Transverse colon (tissue), 4 donors: ENCODE measurements around the gene PGLYRP3. TPM values are rescaled to one million over a fixed set of nuclear protein-coding genes. Genes with fewer than 3 reads are reported as not detected.

Experiments used
- DNase-seq: peaks from one replicate; pipeline ENCODE4 v3.0.0-alpha.2; 2019
- H3K27ac ChIP-seq, 4 donors: fragments of 200-600 bp; sonication (generic); 2 replicates each; pipeline ENCODE4 v1.5.1; 2016 to 2018; ENCODE audit warnings: inconsistent platforms in 4 of 4
- H3K27me3 ChIP-seq: fragments of 200-600 bp; sonication (generic); 2 replicates; pipeline ENCODE4 v1.5.1; 2017; ENCODE audit warnings: inconsistent platforms
- H3K36me3 ChIP-seq, 4 donors: fragments of 200-600 bp; sonication (generic); 2 replicates each; pipeline ENCODE4 v1.5.1; 2017 to 2019; ENCODE audit warnings: inconsistent platforms in 4 of 4
- H3K4me1 ChIP-seq, 4 donors: fragments of 200-600 bp; sonication (generic); 2 replicates each; pipeline ENCODE4 v1.5.1; 2017 to 2020; ENCODE audit warnings: inconsistent platforms in 4 of 4
- H3K4me3 ChIP-seq, 4 donors: fragments of 200-600 bp; sonication (generic); 1 replicate in 1 of 4; 2 replicates in 3 of 4; pipeline versions ENCODE4 v1.5.1 to v1.6.1; 2017 to 2019; ENCODE audit warnings: inconsistent platforms in 4 of 4
- H3K9me3 ChIP-seq, 2 donors: fragments of 200-600 bp; sonication (generic); 2 replicates each; pipeline ENCODE4 v1.5.1; 2017 to 2019; ENCODE audit warnings: inconsistent platforms in 2 of 2
- CTCF ChIP-seq, 5 experiments: fragments of 200-600 bp in 3 of 5; fragments of 450-650 bp in 2 of 5; sonication (generic) in 3 of 5; IDR thresholded peaks; 1 replicate in 2 of 5; 2 replicates in 3 of 5; pipeline ENCODE4 v1.5.1; 2016 to 2017; ENCODE audit warnings: antibody characterized with exemption in 5 of 5, inconsistent platforms in 3 of 5, mild to moderate bottlenecking in 2 of 5, moderate library complexity in 1 of 5
- EP300 ChIP-seq: sonication (generic); formaldehyde crosslinking; IDR thresholded peaks from one replicate; pipeline ENCODE4 v1.6.1; 2017; ENCODE audit warnings: antibody characterized with exemption, low read depth
- POLR2A ChIP-seq: fragments of 450-650 bp; IDR thresholded peaks from one replicate; pipeline ENCODE4 v1.6.1; 2016; ENCODE audit warnings: antibody characterized with exemption, mild to moderate bottlenecking, moderate library complexity
- POLR2AphosphoS5 ChIP-seq, 3 donors: sonication (generic); formaldehyde crosslinking; IDR thresholded peaks; one replicate each; pipeline ENCODE4 v1.6.1; 2016; ENCODE audit warnings: antibody characterized with exemption in 3 of 3
- WGBS, 2 donors: methylation state at CpG; one replicate each; pipeline ENCODE4 v1.1.5; 2018; ENCODE audit warnings: low coverage in 1 of 2; 5-methylcytosine and 5-hydroxymethylcytosine counted together
- in situ Hi-C, 4 donors: fragments of 200-750 bp; cut with MboI; loops; one replicate each; pipeline versions ENCODE4 v1.15.0 to v1.15.1; 2017; ENCODE audit warnings: low sequenced_read_pairs in 3 of 4, low pct_ligation_motif_present in 1 of 4, low pct_unique_long_range_greater_than_20kb in 1 of 4
- intact Hi-C: fragments of 100-400 bp; cut with DNase I; formaldehyde crosslinking; loops from one replicate; pipeline ENCODE4 v1.15.1; 2023; ENCODE audit warnings: low total_unique reads
- total RNA-seq, 4 donors: library from RNA; depleted of rRNA; stranded (reverse); fragments of >200 nt; gene quantifications; one replicate each; pipeline ENCODE4 v1.1.0, GENCODE V29; 2016

The PGLYRP3 gene
- total RNA-seq, 4 donors from 2014 or later = not detected

DNA sequence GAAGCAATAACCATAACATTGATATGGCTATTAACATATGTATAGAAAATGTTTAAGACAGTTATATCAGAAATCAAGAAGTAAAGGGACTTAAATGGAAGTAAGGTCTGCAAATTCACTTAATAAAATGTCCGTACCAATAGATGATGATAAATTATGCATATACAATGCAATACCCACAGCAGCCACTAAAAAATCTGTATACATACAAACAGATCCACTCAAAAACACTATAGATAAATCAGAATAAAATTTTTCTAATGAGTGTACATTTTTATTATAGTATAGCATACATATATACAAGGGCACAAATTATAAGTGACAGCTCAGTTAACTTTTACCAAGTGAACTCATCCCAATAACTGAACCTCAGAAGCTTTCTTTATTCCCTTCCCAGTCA is 47.3 kb downstream of the PGLYRP3 start:
- TF ChIP-seq POLR2A (no peak), CTCF (IDR thresholded peaks at IDR 0.05) (peak in 1 of 5 experiments; percentile 15)
- WGBS, 2 donors = 81 to 100% methylated on average over 1 of the region's 1 CpG
- no peak for DNase-seq
- no peaks in the 10 kb centered on the region for H3K9me3 ChIP-seq
- H3K27me3 ChIP-seq = peaks cover 87% of the 10 kb centered on the region
- H3K36me3 ChIP-seq = peaks cover 0 to 2% (median 0%) of the 10 kb centered on the region in 4 donors
- H3K27ac ChIP-seq = no peak overlapping the region
- in situ Hi-C loops = no loop called here
- intact Hi-C loops = no loop called here
- H3K4me1 ChIP-seq = peaks cover 0 to 19% (median 9%) of the 10 kb centered on the region in 4 donors
- H3K4me3 ChIP-seq = no peak overlapping the region

GRCh38 chr1:153262462-153263157 is 50.1 kb downstream of the PGLYRP3 start:
- in situ Hi-C loops (no loop called here), intact Hi-C loops (no loop called here)
- WGBS, 2 donors = 35 to 37% methylated on average over 8 to 10 of the region's 10 CpGs
- H3K27ac ChIP-seq = no peak overlapping the region
- DNase-seq = no peak
- no peak overlapping the region for H3K4me3 ChIP-seq
- H3K36me3 ChIP-seq = no peaks in the 10 kb centered on the region
- H3K27me3 ChIP-seq = peaks cover 92% of the 10 kb centered on the region
- no peaks in the 10 kb centered on the region for H3K9me3 ChIP-seq
- peaks cover 0 to 19% (median 9%) of the 10 kb centered on the region in 4 donors for H3K4me1 ChIP-seq
- no peak for TF ChIP-seq CTCF (IDR thresholded peaks at IDR 0.05)
- TF ChIP-seq EP300 = no peak
- no peak for TF ChIP-seq POLR2AphosphoS5 (IDR thresholded peaks at IDR 0.05)
- no peak for TF ChIP-seq POLR2A

- Histone ChIP-seq H3K9me3 (no peaks in the 10 kb centered on the region), H3K4me1 (peaks cover 0 to 19% (median 9%) of the 10 kb centered on the region in 4 donors), H3K27ac (no peak overlapping the region), H3K4me3 (peak overlapping the region in 2 of 4 donors; percentile 36 to 55), H3K27me3 (peaks cover 87% of the 10 kb centered on the region), H3K36me3 (no peaks in the 10 kb centered on the region)
- in situ Hi-C loops = no loop called here
- intact Hi-C loops = no loop called here
- TF ChIP-seq CTCF (IDR thresholded peaks at IDR 0.05) (no peak), EP300 (no peak), POLR2AphosphoS5 (IDR thresholded peaks at IDR 0.05) (no peak), POLR2A (no peak)
- 50 to 64% methylated on average over 4 to 6 of the region's 6 CpGs for WGBS, 2 donors
- no peak for DNase-seq
These were observed 50.7 kb downstream of the PGLYRP3 start for GRCh38 chr1:153262070-153262366.

DNA sequence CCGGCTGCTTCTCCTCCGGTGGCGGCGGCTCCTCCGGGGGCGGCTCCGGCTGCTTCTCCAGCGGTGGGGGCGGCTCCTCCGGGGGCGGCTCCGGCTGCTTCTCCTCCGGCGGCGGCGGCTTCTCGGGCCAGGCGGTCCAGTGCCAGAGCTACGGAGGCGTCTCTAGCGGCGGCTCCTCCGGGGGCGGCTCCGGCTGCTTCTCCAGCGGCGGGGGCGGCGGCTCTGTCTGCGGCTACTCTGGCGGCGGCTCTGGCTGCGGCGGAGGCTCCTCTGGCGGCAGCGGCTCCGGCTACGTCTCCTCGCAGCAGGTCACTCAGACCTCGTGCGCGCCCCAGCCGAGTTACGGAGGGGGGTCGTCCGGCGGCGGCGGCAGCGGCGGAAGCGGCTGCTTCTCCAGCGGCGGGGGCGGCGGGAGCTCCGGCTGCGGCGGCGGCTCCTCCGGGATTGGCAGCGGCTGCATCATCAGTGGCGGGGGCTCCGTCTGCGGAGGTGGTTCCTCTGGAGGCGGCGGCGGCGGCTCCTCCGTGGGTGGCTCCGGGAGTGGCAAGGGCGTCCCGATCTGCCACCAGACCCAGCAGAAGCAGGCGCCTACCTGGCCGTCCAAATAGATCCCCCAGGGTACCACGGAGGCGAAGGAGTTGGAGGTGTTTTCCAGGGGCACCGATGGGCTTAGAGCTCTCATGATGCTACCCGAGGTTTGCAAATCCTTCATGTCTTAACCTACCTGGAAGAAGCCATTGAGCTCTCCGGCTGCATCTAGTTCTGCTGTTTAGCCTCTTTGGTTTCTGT is 51.3 kb downstream of the PGLYRP3 start:
- TF ChIP-seq POLR2A (no peak), CTCF (IDR thresholded peaks at IDR 0.05) (no peak), EP300 (no peak)
- intact Hi-C loops (no loop called here), in situ Hi-C loops (no loop called here)
- DNase-seq = no peak
- H3K27me3 ChIP-seq = peaks cover 81% of the 10 kb centered on the region
- H3K9me3 ChIP-seq = no peaks in the 10 kb centered on the region
- 1 to 100% methylated on average over 1 to 24 of the region's 80 CpGs for WGBS, 2 donors
- no peak overlapping the region for H3K27ac ChIP-seq
- peak overlapping the region; percentile 7 to 55 (median 32) for H3K4me3 ChIP-seq
- H3K4me1 ChIP-seq = peaks cover 0 to 19% (median 9%) of the 10 kb centered on the region in 4 donors
- H3K36me3 ChIP-seq = no peaks in the 10 kb centered on the region
